Iris pigment epithelial cell (primary cell): ENCODE measurements around the gene OTOS.
A peak's percentile ranks its signal among the peaks of the same experiment; 100 is the strongest.

Source experiments
- DNase-seq: peaks from one replicate; pipeline ENCODE4 v3.0.0-alpha.2; 2011; ENCODE audit warnings: low read depth

The OTOS gene

GRCh38 chr2:240114233-240114632 lies 26.2 kb downstream of the OTOS start:
- no peak for DNase-seq

- DNase-seq, result no peak
Observed at GRCh38 chr2:240112914-240113690, 27.4 kb downstream of the OTOS start.

GRCh38 chr2:240111253-240111652 lies 29.2 kb downstream of the OTOS start:
- DNase-seq, result no peak

GRCh38 chr2:240109386-240109785 lies 31.1 kb downstream of the OTOS start:
- no peak for DNase-seq

- DNase-seq, result no peak
Observed at GRCh38 chr2:240107477-240107796, 33.0 kb downstream of the OTOS start.

- DNase-seq, result no peak
Observed at GRCh38 chr2:240106765-240107476, 33.5 kb downstream of the OTOS start.

GRCh38 chr2:240105982-240106381 lies 34.5 kb downstream of the OTOS start:
- no peak for DNase-seq

- DNase-seq, result no peak
Observed at GRCh38 chr2:240103136-240103535, 37.3 kb downstream of the OTOS start.

- no peak for DNase-seq
Observed at GRCh38 chr2:240098349-240098748, 42.1 kb downstream of the OTOS start.

GRCh38 chr2:240095556-240096523 lies 44.6 kb downstream of the OTOS start:
- DNase-seq, result peak; percentile 19

- no peak for DNase-seq
Observed at GRCh38 chr2:240089306-240089705, 51.2 kb downstream of the OTOS start.
